ENCODE measurements around the gene HSPH1. TPM values are rescaled to one million over a fixed set of nuclear protein-coding genes. Genes with fewer than 3 reads are reported as not detected.

The HSPH1 gene
- total RNA-seq, 1 donor from 2014 or later: 94.9 TPM

DNA sequence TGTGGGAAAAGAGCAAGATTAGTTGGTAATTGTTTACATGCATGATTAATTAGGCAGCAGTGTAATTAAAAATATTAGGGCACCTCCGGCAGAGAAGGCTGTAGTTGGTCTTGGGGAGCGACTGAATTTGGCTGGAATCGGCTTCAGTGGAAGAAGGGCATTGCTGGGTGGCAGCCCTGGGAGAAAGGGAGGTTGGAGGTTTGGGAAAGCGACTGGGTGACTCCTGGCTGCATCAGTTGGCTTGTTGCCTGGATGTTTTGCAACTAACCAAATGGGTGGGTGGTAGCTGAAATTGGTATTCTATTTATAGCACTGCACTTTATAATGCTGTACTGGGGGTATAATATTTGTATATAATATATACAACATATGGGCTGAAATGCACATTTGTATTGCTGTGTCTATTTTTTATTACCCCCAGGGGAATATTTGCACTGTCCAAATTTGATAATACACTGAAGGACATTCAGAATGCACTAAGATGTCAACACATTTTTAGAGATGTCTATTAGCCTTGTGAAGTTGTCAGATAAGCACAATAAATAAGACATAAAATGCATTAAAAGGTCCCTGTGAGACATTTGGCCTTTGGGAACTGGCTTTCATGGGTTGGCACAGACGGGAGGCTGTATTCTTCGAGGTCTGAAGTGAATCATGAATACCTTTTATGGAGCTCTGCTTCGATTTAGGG is 39.8 kb upstream of the HSPH1 start:
- peaks cover 2% of the 10 kb centered on the region for H3K9me3 Mint-ChIP-seq
- Histone ChIP-seq H3F3A (ENCODE audit: low read depth) (peaks cover 12% of the 10 kb centered on the region), H3K4me3 (peak overlapping the region; percentile 81), H2AFZ (replicated peaks) (no peak overlapping the region), H3K9ac (no peak overlapping the region), H3K27me3 (peaks cover 5% of the 10 kb centered on the region), H4K20me1 (ENCODE audit: low read depth) (no peaks in the 10 kb centered on the region), H3K4me1 (peaks cover 18% of the 10 kb centered on the region), H3K4me2 (peak overlapping the region; percentile 89), H3K9me3 (ENCODE audit: low read depth) (no peaks in the 10 kb centered on the region), H3K79me2 (ENCODE audit: low read depth) (peaks cover 11% of the 10 kb centered on the region), H3K27ac (no peak overlapping the region), H3K36me3 (no peaks in the 10 kb centered on the region)
- peak overlapping the region; percentile 89 for H3K4me3 Mint-ChIP-seq
- no peaks in the 10 kb centered on the region for H3K27me3 Mint-ChIP-seq (ENCODE audit: insufficient read depth, low read depth)
- no peak for DNase-seq (ENCODE audit: low spot score)
- no peak overlapping the region for H3K27ac Mint-ChIP-seq
- H3K4me1 Mint-ChIP-seq: peaks cover 6% of the 10 kb centered on the region
- no peaks in the 10 kb centered on the region for H3K36me3 Mint-ChIP-seq
- no peak for TF ChIP-seq EZH2phosphoT487 (IDR thresholded peaks at IDR 0.05)
- TF ChIP-seq EZH2 (IDR thresholded peaks at IDR 0.05): no peak
- TF ChIP-seq, protein P1, sequence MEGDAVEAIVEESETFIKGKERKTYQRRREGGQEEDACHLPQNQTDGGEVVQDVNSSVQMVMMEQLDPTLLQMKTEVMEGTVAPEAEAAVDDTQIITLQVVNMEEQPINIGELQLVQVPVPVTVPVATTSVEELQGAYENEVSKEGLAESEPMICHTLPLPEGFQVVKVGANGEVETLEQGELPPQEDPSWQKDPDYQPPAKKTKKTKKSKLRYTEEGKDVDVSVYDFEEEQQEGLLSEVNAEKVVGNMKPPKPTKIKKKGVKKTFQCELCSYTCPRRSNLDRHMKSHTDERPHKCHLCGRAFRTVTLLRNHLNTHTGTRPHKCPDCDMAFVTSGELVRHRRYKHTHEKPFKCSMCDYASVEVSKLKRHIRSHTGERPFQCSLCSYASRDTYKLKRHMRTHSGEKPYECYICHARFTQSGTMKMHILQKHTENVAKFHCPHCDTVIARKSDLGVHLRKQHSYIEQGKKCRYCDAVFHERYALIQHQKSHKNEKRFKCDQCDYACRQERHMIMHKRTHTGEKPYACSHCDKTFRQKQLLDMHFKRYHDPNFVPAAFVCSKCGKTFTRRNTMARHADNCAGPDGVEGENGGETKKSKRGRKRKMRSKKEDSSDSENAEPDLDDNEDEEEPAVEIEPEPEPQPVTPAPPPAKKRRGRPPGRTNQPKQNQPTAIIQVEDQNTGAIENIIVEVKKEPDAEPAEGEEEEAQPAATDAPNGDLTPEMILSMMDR (IDR thresholded peaks at IDR 0.05): no peak

DNA sequence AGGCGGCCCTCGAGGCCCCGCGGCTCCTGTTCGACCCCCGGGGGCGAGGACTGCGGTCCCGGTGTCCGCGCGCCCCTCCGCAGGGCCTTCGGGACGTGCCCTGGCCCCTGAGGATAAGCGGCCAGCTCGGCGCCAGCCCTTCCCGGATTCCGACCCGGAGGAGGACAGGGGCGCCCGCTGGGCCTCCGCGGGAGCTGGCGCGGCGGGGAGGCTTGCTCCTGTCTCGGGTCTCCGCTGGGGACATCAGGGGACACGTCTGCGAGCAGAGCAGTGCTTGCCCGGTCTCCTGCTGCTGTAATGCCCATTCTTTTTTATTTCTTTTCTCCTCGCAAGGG is 38.9 kb upstream of the HSPH1 start:
- Histone ChIP-seq H3K4me1 (peaks cover 18% of the 10 kb centered on the region), H2AFZ (replicated peaks) (peak overlapping the region; percentile 93)

DNA sequence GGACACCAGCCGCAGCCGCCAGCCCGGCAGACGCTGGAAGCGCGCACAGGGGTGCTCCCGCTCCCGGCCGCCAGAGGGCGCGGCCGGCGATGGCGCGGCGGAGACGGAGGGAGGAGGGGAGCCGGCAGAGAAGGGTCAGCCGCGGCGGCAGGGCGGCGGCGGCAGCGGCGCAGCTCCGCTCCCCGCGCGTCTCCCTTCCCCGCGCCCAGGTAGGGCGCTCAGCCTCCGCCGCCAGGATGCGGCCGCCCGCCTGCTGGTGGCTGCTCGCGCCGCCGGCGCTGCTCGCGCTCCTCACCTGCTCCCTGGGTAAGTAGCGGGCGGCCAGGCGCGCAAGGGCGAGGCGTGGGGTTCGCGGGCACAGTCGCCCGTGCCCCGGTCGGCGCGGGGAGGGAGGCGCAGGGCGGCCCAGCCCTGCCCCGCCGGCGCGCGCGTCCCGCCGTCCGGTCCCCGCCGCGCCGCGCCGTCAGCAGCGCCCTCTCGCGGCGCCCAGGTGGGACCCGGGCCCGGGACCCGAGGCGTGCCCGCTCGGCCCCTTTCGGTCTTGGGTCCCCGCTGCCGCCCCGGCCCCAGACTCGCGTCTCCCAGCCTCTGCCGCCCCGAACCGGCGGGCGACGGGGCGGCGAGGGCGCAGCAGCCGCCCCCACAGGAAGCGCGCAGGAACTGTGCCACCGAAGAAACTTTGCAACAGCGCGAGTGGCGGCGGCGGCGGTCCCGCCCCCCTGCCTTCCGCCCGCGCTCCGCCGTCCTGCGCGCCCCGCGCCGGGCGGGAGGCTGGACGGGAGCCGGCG is 38.3 kb upstream of the HSPH1 start, which contains the start of gene B3GLCT:
B3GLCT (plus strand) TSS at position 127 of the 788 bp plus-strand sequence; CDS start at position 237, 110 bp downstream.
- Histone ChIP-seq H3K9ac (peak within 1 kb of the TSS; percentile 50), H3K4me3 (peak within 1 kb of the TSS; percentile 81), H3K4me2 (peak within 1 kb of the TSS; percentile 89), H3K79me2 (ENCODE audit: low read depth) (peaks cover 11% of the 10 kb centered on the region), H3K27me3 (peaks cover 5% of the 10 kb centered on the region), H2AFZ (replicated peaks) (peak within 1 kb of the TSS; percentile 93), H4K20me1 (ENCODE audit: low read depth) (no peaks in the 10 kb centered on the region), H3F3A (ENCODE audit: low read depth) (peaks cover 12% of the 10 kb centered on the region), H3K4me1 (peaks cover 18% of the 10 kb centered on the region), H3K9me3 (ENCODE audit: low read depth) (no peaks in the 10 kb centered on the region), H3K27ac (peak within 1 kb of the TSS; percentile 92), H3K36me3 (no peaks in the 10 kb centered on the region)
- Mint-ChIP-seq H3K9me3 (peaks cover 2% of the 10 kb centered on the region), H3K4me3 (peak within 1 kb of the TSS; percentile 89), H3K36me3 (no peaks in the 10 kb centered on the region), H3K4me1 (peaks cover 6% of the 10 kb centered on the region), H3K27me3 (ENCODE audit: insufficient read depth, low read depth) (no peaks in the 10 kb centered on the region), H3K27ac (peak within 1 kb of the TSS; percentile 91)
- DNase-seq (ENCODE audit: low spot score): peak; percentile 92
- TF ChIP-seq EZH2 (IDR thresholded peaks at IDR 0.05) (peak; percentile 27), EZH2phosphoT487 (IDR thresholded peaks at IDR 0.05) (no peak)
- TF ChIP-seq, protein P1 (IDR thresholded peaks at IDR 0.05): peak; percentile 75

More for the DNA sequence above, 38.9 kb upstream of the HSPH1 start:
- peak overlapping the region; percentile 89 for H3K4me3 Mint-ChIP-seq
- Histone ChIP-seq H3K9ac (peak overlapping the region; percentile 50), H4K20me1 (ENCODE audit: low read depth) (no peaks in the 10 kb centered on the region), H3K27ac (no peak overlapping the region), H3K27me3 (peaks cover 5% of the 10 kb centered on the region), H3K79me2 (ENCODE audit: low read depth) (peaks cover 11% of the 10 kb centered on the region), H3K4me2 (peak overlapping the region; percentile 89), H3K9me3 (ENCODE audit: low read depth) (no peaks in the 10 kb centered on the region), H3K4me3 (peak overlapping the region; percentile 81), H3K36me3 (no peaks in the 10 kb centered on the region), H3F3A (ENCODE audit: low read depth) (peaks cover 12% of the 10 kb centered on the region)
- peaks cover 6% of the 10 kb centered on the region for H3K4me1 Mint-ChIP-seq
- no peaks in the 10 kb centered on the region for H3K36me3 Mint-ChIP-seq
- H3K27me3 Mint-ChIP-seq (ENCODE audit: insufficient read depth, low read depth): no peaks in the 10 kb centered on the region
- DNase-seq (ENCODE audit: low spot score): peak; percentile 69
- H3K9me3 Mint-ChIP-seq: peaks cover 2% of the 10 kb centered on the region
- TF ChIP-seq EZH2 (IDR thresholded peaks at IDR 0.05) (no peak), EZH2phosphoT487 (IDR thresholded peaks at IDR 0.05) (no peak)
- TF ChIP-seq, protein P1 (IDR thresholded peaks at IDR 0.05): no peak
- peak overlapping the region; percentile 91 for H3K27ac Mint-ChIP-seq

Measured in neural progenitor cell (in vitro differentiated cells).